ENCODE data around the gene EMILIN2.

DNA sequence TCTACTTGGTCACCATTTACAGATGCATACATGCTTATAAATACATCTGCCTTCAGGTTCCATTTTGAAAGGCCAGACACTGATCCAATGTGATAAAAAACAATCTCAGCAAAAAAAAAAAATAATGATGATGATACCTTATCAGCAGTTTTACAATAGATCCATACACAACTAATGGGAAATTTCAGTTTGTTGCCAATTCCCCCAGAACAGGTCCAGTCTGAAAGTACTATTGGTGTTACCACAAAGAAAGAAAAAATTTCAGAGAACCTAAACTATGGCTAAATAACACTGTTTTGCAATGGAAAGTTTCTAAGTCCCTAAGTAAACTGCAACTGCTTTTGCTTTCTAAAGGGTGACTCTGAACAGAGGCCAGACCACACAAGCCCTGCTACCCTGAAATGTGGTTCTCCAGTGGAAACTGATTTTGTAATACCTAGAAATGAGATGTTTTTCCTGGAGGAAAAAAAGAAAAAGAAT lies 112.1 kb downstream of the EMILIN2 start:
- TF ChIP-seq POLR2AphosphoS5 (IDR thresholded peaks at IDR 0.05; ENCODE audit: insufficient read depth in 1 of 2, low read depth in 1 of 2): no peak
- TF ChIP-seq CTCF (IDR thresholded peaks at IDR 0.05): no peak
- TF ChIP-seq POLR2A (IDR thresholded peaks at IDR 0.05): no peak
